Glutamatergic neuron (in vitro differentiated cells): ENCODE data around the gene NDUFA11. TPM values are rescaled to one million over a fixed set of nuclear protein-coding genes. Genes with fewer than 3 reads are reported as not detected.

ENCODE experiments used
- DNase-seq: peaks from one replicate; pipeline ENCODE4 v3.0.0; 2022
- H3K27ac Mint-ChIP-seq: one replicate; pipeline ENCODE4 v1.8.0; 2020; ENCODE audit warnings: mild to moderate bottlenecking, mixed read lengths, inconsistent platforms; ENCODE audit not compliant: unreplicated experiment
- H3K27me3 Mint-ChIP-seq: one replicate; pipeline ENCODE4 v1.8.0; 2020; ENCODE audit warnings: mild to moderate bottlenecking, moderate library complexity, mixed read lengths, inconsistent platforms; ENCODE audit not compliant: unreplicated experiment
- H3K36me3 Mint-ChIP-seq: one replicate; pipeline ENCODE4 v1.8.0; 2020; ENCODE audit warnings: mild to moderate bottlenecking, mixed read lengths, inconsistent platforms; ENCODE audit not compliant: unreplicated experiment
- H3K4me1 Mint-ChIP-seq: one replicate; pipeline ENCODE4 v1.8.0; 2020; ENCODE audit warnings: mild to moderate bottlenecking, low read depth, mixed read lengths, inconsistent platforms; ENCODE audit not compliant: unreplicated experiment
- H3K4me3 Mint-ChIP-seq: one replicate; pipeline ENCODE4 v1.8.0; 2020; ENCODE audit warnings: mild to moderate bottlenecking, mixed read lengths, inconsistent platforms; ENCODE audit not compliant: unreplicated experiment
- H3K9me3 Mint-ChIP-seq: one replicate; pipeline ENCODE4 v1.8.0; 2020; ENCODE audit warnings: mild to moderate bottlenecking, moderate library complexity, mixed read lengths, inconsistent platforms; ENCODE audit not compliant: unreplicated experiment
- CTCF ChIP-seq: fragments of 200-600 bp; sonication (generic); IDR thresholded peaks from one replicate; pipeline ENCODE4 v1.5.0; 2021; ENCODE audit not compliant: partially characterized antibody, unreplicated experiment
- total RNA-seq: library from RNA; stranded (reverse); fragmentation: NEBNext Ultra II Directional; extraction: Animal tissue kit (Norgen Biotek cat#: 25700); gene quantifications from one replicate; pipeline ENCODE4 v1.2.1, GENCODE V29; 2021; ENCODE audit not compliant: unreplicated experiment

Gene NDUFA11
- total RNA-seq, 1 donor from 2014 or later, result 193 TPM

GRCh38 chr19:5932609-5933262 lies 29.1 kb upstream of the NDUFA11 start:
- Mint-ChIP-seq H3K27me3 (peaks cover 2% of the 10 kb centered on the region), H3K36me3 (no peaks in the 10 kb centered on the region), H3K27ac (peak overlapping the region; percentile 23), H3K4me3 (no peak overlapping the region), H3K9me3 (no peaks in the 10 kb centered on the region), H3K4me1 (peaks cover 46% of the 10 kb centered on the region)
- DNase-seq, result no peak
- TF ChIP-seq CTCF, result no peak

GRCh38 chr19:5932146-5932545 lies 28.6 kb upstream of the NDUFA11 start:
- no peak for TF ChIP-seq CTCF
- H3K4me1 Mint-ChIP-seq, result peaks cover 40% of the 10 kb centered on the region
- H3K27ac Mint-ChIP-seq, result no peak overlapping the region
- H3K9me3 Mint-ChIP-seq, result no peaks in the 10 kb centered on the region
- DNase-seq, result no peak
- H3K4me3 Mint-ChIP-seq, result no peak overlapping the region
- peaks cover 2% of the 10 kb centered on the region for H3K27me3 Mint-ChIP-seq
- H3K36me3 Mint-ChIP-seq, result no peaks in the 10 kb centered on the region

GRCh38 chr19:5931251-5931650 lies 27.7 kb upstream of the NDUFA11 start:
- Mint-ChIP-seq H3K9me3 (no peaks in the 10 kb centered on the region), H3K27ac (no peak overlapping the region), H3K36me3 (no peaks in the 10 kb centered on the region), H3K4me1 (peaks cover 34% of the 10 kb centered on the region), H3K27me3 (peaks cover 2% of the 10 kb centered on the region), H3K4me3 (no peak overlapping the region)
- no peak for DNase-seq
- TF ChIP-seq CTCF, result no peak

- TF ChIP-seq CTCF, result no peak
- H3K4me3 Mint-ChIP-seq, result no peak overlapping the region
- no peaks in the 10 kb centered on the region for H3K36me3 Mint-ChIP-seq
- peaks cover 18% of the 10 kb centered on the region for H3K4me1 Mint-ChIP-seq
- no peak overlapping the region for H3K27ac Mint-ChIP-seq
- peaks cover 2% of the 10 kb centered on the region for H3K27me3 Mint-ChIP-seq
- no peaks in the 10 kb centered on the region for H3K9me3 Mint-ChIP-seq
- no peak for DNase-seq
Measured at GRCh38 chr19:5929625-5930024, 26.0 kb upstream of the NDUFA11 start.

- no peaks in the 10 kb centered on the region for H3K36me3 Mint-ChIP-seq
Measured at GRCh38 chr19:5929179-5929578, 25.6 kb upstream of the NDUFA11 start.

More at GRCh38 chr19:5929179-5929578, 25.6 kb upstream of the NDUFA11 start:
- H3K27ac Mint-ChIP-seq, result no peak overlapping the region
- peaks cover 15% of the 10 kb centered on the region for H3K4me1 Mint-ChIP-seq
- peaks cover 3% of the 10 kb centered on the region for H3K27me3 Mint-ChIP-seq
- no peak for TF ChIP-seq CTCF
- H3K9me3 Mint-ChIP-seq, result no peaks in the 10 kb centered on the region
- DNase-seq, result no peak
- H3K4me3 Mint-ChIP-seq, result no peak overlapping the region
